HuH-7.5 (cell line): Measurements from ENCODE around the gene FOXJ1.
"Not testable (repeated sequence)": the region's sequence is repeated elsewhere in the genome, so short reads cannot be mapped to it uniquely, and the experiment has no call there.

Experiments used
- DNase-seq: peaks from one replicate; pipeline ENCODE4 v3.0.0; 2011; ENCODE audit warnings: low spot score

The FOXJ1 gene

GRCh38 chr17:76141212-76142038 is at the start of gene FOXJ1:
TSS of gene FOXJ1 (minus strand) at chr17:76141245. CDS start at chr17:76140395, 850 bp downstream.
- peak; percentile 99 for DNase-seq

GRCh38 chr17:76189741-76190140 is 48.7 kb upstream of the FOXJ1 start:
- no peak for DNase-seq

GRCh38 chr17:76189247-76189646 is 48.2 kb upstream of the FOXJ1 start:
- DNase-seq, result no peak

GRCh38 chr17:76188213-76189016 is 47.4 kb upstream of the FOXJ1 start:
- DNase-seq, result no peak

- DNase-seq, result not testable (repeated sequence)
These were observed 45.7 kb upstream of the FOXJ1 start for GRCh38 chr17:76186774-76187173.

- DNase-seq, result no peak
These were observed 43.2 kb upstream of the FOXJ1 start for GRCh38 chr17:76184290-76184689.

GRCh38 chr17:76182016-76182764 is 41.1 kb upstream of the FOXJ1 start:
- peak; percentile 88 for DNase-seq

- no peak for DNase-seq
These were observed 38.7 kb upstream of the FOXJ1 start for GRCh38 chr17:76179496-76180467.

GRCh38 chr17:76178124-76178523 is 37.1 kb upstream of the FOXJ1 start:
- no peak for DNase-seq

GRCh38 chr17:76176701-76177574 is 35.9 kb upstream of the FOXJ1 start:
- no peak for DNase-seq

GRCh38 chr17:76174037-76174436 is 33.0 kb upstream of the FOXJ1 start:
- DNase-seq, result peak; percentile 65

- no peak for DNase-seq
These were observed 32.4 kb upstream of the FOXJ1 start for GRCh38 chr17:76173474-76173873.

GRCh38 chr17:76171706-76172105 is 30.7 kb upstream of the FOXJ1 start:
- DNase-seq, result no peak

- DNase-seq, result no peak
These were observed 29.1 kb upstream of the FOXJ1 start for GRCh38 chr17:76170114-76170513.

GRCh38 chr17:76166906-76167305 is 25.9 kb upstream of the FOXJ1 start:
- DNase-seq, result no peak

GRCh38 chr17:76166168-76166567 is 25.1 kb upstream of the FOXJ1 start:
- DNase-seq, result no peak

- no peak for DNase-seq
These were observed 23.3 kb upstream of the FOXJ1 start for GRCh38 chr17:76164331-76164730.

- no peak for DNase-seq
These were observed 22.9 kb upstream of the FOXJ1 start for GRCh38 chr17:76163919-76164318.

GRCh38 chr17:76161619-76162266 is 20.7 kb upstream of the FOXJ1 start:
- no peak for DNase-seq
